Ishikawa (cell line): ENCODE results near the gene HMGN4.

Experiments used
- EP300 ChIP-seq: IDR thresholded peaks from 2 replicates; pipeline ENCODE4 v1.6.1; 2012; ENCODE audit warnings: borderline replicate concordance
- TAF1 ChIP-seq: IDR thresholded peaks from 2 replicates; pipeline ENCODE4 v1.6.1; 2012; ENCODE audit warnings: low read depth, mild to moderate bottlenecking
- YY1 ChIP-seq: IDR thresholded peaks from 2 replicates; pipeline ENCODE4 v1.6.1; 2012; ENCODE audit warnings: low read depth
- TF ChIP-seq, protein P1 (sequence below): IDR thresholded peaks from 2 replicates; pipeline ENCODE4 v1.6.1; 2012; ENCODE audit warnings: low read depth, mild to moderate bottlenecking
- TF ChIP-seq, protein P2 (sequence below): IDR thresholded peaks from 2 replicates; pipeline ENCODE4 v1.6.1; 2012

DNA sequence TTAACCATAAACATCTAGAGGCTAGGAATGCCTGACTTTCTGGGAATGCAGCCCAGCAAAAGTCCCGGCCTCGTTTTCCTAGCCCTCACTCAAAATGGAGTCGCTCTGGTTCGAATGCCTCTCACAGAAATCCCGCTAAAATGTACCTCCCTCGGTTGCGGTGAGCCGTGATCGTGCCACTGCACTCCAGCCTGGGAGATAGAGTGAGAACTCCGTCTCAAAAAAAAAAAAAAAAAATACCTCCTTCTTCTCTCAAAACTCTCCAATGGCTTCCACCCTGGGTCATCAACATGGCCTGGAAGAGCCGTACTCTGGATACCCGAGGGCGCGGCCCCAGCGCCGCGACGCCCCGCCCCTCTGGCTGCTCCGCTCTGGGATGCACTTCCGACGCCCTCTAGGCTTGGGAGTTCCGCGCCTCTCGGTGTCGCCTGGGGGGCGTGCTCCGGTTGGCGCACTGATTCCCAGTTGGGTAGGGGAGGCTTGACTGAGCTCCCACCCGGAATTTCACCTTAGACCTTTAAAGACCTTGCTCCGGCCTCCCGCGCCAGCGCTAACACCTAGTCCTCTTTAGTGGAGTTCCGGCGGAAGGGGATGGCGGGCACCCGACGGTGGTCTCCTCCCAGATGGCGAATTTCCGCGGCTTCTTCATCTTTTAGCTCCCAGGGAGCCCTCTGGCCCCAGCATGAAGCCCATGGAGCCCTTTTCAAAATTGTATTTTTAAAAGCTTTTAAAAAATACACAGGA lies 12.3 kb downstream of the HMGN4 start:
- TF ChIP-seq TAF1 (peak; percentile 46; the same call in 1 of the 2 replicates), EP300 (no peak), YY1 (peak; percentile 76)
- TF ChIP-seq, protein P1, sequence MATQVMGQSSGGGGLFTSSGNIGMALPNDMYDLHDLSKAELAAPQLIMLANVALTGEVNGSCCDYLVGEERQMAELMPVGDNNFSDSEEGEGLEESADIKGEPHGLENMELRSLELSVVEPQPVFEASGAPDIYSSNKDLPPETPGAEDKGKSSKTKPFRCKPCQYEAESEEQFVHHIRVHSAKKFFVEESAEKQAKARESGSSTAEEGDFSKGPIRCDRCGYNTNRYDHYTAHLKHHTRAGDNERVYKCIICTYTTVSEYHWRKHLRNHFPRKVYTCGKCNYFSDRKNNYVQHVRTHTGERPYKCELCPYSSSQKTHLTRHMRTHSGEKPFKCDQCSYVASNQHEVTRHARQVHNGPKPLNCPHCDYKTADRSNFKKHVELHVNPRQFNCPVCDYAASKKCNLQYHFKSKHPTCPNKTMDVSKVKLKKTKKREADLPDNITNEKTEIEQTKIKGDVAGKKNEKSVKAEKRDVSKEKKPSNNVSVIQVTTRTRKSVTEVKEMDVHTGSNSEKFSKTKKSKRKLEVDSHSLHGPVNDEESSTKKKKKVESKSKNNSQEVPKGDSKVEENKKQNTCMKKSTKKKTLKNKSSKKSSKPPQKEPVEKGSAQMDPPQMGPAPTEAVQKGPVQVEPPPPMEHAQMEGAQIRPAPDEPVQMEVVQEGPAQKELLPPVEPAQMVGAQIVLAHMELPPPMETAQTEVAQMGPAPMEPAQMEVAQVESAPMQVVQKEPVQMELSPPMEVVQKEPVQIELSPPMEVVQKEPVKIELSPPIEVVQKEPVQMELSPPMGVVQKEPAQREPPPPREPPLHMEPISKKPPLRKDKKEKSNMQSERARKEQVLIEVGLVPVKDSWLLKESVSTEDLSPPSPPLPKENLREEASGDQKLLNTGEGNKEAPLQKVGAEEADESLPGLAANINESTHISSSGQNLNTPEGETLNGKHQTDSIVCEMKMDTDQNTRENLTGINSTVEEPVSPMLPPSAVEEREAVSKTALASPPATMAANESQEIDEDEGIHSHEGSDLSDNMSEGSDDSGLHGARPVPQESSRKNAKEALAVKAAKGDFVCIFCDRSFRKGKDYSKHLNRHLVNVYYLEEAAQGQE, result no peak
- TF ChIP-seq, protein P2, sequence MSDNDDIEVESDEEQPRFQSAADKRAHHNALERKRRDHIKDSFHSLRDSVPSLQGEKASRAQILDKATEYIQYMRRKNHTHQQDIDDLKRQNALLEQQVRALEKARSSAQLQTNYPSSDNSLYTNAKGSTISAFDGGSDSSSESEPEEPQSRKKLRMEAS, result peak; percentile 69
